ENCODE results near the gene NPHP4.
"Not testable (repeated sequence)": the region's sequence is repeated elsewhere in the genome, so short reads cannot be mapped to it uniquely, and the experiment has no call there.

Gene NPHP4

DNA sequence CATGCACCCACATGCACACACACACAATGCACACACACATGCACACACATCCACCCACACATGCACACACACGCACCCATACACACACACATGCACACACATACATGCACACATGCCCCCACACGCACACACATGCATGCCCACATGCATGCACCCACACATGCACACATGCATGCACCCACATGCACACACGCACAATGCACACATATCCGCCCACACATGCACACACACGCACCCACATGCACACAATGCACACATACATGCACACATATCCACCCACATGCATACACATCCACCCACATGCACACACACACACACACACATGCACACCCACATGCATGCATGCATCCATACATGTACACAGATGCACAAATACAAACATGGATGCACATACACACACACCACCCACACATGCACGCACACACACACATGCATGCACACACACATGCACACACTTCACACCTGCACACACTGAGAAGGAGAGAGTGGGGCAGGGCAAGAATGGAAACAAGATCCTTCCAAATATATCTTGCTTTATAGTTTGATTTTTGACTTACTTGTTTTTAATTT is 123.2 kb downstream of the NPHP4 start:
- no peak for DNase-seq

DNA sequence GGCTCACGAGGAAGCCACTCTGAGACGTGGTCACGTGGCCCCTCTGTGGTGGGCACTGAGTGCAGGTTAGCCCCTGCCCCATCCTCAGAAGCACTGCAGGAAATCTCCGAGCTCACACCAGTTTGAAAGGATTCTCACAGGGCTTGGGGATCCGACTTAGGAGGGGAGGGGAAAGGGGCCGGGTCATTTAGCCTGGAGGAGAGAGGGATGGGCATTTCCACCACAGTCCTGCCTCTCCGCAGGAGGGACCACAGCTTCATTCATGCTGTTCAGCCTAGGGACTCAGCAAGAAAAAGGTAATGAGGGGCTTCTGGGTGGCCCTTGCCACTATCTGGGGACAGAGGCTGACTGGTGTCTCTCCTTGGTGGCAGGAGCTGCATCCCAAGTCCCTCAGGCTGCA is 126.5 kb downstream of the NPHP4 start:
- DNase-seq = no peak

DNA sequence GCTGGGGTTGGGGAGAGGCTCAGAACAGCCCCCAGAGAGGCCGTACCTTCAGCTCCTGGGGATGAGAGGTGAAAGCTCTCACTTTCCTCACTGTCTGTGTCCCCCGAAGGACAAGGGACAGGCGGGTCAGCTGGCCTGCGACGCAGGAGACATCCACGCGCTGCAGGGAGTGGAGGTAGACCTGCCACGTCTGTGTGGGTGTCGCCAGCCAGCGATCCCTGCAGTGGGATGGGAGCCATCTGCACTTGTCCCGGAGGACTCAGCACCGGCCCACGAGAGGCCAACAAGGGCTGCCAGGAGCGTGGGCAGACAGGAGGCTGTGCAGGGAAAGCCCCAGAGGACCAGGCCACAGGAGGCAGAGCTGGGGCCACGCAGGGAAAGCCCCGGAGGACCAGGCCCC is 127.2 kb downstream of the NPHP4 start:
- no peak for DNase-seq

DNA sequence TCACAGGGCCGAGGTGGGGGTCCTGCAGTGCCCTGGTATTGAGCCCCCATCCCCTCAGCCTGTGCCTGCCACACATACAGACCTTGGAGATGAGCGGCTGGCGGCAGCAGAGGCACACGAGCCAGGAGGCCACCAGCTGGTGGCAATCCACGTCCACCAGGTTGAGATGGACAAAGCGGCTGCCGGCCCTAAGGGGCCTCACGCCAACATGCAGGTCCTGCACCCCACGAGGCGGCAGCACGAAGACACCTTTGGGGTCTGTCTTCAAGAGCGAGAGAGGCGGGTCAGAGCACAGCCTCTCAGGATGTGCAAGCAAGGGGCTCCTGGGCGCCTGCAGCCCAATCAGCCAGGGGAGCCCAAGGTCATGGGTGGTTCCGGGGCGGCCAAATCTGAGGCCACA is 128.0 kb downstream of the NPHP4 start:
- DNase-seq = no peak

DNA sequence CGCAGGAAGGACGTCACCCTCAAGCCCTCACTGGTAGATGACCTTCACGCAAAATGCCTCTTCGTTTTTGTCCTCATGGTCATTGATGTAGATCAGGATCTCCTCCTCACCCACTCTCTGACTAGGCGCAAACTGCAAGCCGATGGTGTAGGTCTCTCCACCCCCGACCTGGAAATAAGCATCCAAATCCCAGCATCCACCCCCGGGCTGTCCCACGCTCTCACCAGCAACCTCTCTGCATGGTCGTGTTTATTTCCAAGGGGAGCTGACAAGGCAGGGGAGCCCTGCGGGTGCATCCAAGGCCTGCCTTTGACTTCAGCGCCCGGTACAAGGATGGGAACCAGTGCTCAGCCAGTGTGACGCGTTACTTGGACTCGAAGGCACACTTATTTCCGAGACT is 129.0 kb downstream of the NPHP4 start:
- no peak for DNase-seq

DNA sequence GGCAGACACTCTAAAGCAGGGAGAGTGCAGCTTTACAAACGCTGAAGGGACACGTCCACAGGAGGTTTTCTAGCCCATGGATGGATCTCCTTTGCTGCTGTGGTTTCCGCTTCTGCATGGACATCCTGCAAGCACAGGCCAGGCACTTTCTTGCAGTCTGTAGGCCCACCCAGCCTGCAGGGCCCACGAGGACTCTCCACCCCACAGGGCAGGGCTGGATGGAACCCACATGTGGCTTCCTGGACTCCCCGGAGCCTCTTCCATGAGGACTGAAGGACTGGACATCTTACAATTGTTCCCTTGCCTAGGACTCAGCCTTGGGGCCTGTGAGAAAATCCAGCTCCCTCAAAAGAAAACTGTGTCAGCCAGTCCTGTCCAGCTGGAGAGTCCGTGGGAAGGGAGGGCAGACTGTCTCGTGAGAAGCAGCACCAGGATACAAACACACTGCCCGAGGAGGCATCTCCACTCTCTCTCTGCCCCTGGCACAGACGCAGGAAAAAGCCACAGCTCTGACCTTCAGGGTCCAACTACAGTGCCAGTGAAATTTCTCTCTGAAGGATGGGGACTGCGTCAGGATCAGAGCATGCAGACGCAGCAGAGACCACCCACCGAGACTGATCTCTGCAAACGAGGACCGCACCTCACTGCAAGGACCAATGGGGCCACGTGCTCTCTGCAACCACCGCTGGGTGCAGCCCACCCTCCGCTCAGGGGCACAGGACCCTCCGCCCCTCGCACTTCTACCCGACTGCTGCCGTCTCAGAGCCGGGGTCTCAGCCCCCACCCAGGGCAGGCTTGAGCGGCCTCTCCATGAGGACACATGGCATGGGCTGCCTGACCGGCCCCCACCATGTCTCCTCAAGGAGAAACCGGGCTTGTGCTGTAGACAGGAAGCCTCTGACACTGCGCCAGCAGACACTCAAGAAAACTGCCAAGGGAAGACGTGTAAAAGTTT is 130.1 kb downstream of the NPHP4 start:
- no peak for DNase-seq

DNA sequence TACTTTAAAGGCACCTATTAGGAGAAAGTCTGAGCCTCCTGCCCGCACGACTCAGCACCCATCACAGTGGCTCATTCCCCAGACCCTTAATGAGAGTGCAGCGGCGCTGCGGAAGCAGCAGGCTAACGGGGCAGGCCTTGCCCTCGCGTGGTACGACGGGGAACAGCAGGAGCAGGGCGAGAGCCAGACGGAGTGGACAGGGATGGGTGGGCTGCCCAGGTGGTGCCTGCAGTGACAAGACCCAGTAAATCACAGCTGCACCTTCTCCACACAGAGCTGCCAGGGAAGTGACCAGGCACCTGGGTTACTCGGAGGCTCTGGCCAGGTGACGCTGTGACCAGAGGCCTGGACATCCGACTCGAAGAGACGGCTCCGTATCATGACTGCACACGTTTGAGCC is 131.9 kb downstream of the NPHP4 start:
- DNase-seq = no peak

DNA sequence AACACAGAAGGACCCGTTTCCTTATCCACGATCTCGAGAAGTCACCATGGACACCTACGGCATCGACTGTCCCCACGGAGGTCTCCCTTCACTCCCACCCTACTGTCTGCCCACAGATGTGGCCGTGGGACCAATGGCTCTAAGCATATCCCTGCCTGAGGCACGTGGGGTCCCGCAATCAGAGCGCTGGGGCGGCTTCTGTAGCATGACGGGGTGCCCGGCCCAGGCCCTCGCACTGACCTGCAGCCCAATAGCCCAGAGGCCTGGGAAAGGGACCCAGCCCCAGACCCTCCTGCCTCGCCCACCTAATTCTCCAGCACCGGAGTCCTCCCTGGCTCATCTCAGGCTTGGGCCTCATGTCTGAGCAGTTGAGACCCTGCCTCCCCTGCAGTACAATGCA is 132.5 kb downstream of the NPHP4 start:
- DNase-seq = no peak

DNA sequence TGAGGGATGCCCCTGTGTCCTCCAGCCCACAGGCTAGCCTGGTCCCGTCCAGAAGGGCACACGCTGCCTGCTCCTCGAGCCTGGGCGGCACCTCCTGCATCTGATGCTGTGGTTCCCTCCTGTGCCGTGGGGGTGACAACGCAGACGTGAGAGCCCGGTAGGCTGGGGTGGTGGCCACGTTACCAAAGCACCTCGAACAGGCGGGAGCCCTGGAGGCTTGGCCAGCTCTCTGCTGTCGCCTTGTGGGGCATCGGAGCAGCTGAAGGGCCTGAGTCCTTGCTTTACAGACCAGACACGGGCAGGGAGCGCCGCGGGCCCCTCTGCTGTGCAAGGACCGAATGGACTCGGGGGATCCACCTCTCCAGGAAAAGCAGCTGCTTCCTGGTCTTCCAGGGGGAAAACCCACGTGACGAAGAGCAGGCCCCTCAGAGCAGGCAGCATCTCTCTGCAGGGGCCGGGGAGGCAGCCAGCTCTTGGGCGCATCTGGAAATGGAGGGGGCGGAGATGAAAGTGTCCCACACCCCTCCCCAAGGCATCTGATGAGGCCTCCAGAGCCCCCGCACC is 133.3 kb downstream of the NPHP4 start:
- no peak for DNase-seq

DNA sequence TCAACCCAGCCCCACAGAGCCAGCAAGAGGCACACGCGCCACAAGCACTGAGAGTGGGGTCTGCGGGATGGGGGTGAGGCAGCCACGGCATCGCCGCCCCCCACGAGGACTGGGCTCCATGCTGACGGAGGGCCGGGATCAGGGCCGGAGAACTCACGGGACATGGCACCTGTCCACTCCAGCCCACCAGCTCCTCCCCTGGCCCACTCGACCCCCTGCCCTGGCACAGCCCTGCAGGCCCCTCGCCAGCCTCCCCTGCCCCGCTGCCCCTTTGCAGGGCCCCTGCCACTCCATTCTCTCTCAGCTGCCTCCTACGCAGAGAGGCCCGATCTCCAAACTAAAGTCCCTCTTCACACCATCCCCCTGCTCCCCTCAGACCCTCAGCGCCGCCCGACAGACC is 134.0 kb downstream of the NPHP4 start:
- no peak for DNase-seq

DNA sequence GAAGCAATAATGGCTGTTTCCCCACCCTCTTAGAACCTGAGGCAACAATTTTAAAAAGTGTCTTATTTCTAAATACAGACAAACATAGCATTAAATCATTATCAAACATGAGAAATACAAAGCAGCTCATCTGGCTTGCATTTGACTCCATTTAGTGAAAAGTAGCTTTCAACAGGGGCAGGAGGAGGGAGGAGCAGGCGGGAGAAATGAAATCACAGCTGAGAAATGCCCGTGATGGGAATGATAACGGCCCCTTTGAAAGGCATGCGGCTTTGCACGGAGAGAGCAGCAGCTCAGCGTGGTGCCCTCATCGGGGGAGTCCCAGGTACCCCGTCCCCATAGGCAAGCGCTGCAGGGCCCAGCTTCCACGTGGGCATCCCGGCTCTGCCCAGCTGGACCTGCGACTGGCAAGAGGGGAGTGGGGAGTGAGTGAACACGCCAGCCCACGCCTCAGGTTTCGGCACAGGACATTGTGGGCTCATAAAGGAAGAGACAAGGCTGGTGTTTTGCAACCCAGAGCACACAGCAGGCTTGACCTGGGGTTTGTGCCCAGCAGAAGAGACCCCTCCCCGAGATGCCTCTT is 134.6 kb downstream of the NPHP4 start:
- DNase-seq = no peak

DNA sequence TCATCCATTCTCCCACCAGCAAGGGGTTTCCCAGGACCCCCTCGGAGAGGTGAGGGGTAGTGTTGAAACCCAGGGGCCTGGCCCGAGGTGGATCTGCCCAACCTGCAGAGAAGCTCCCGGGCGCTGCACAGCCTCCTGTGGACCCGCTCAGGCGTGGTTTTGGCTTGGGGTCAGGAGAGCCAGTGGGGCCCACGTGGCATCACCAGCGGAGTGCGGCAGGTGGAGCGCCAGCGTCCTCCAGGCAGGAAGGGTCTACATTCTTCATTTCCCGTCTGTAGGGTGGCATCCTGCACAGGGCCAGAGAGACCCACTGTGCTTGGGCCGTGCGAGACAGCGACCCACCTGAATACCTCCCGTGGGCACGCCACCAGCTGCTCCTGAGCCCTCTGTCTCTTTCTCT is 135.2 kb downstream of the NPHP4 start:
- DNase-seq = no peak

DNA sequence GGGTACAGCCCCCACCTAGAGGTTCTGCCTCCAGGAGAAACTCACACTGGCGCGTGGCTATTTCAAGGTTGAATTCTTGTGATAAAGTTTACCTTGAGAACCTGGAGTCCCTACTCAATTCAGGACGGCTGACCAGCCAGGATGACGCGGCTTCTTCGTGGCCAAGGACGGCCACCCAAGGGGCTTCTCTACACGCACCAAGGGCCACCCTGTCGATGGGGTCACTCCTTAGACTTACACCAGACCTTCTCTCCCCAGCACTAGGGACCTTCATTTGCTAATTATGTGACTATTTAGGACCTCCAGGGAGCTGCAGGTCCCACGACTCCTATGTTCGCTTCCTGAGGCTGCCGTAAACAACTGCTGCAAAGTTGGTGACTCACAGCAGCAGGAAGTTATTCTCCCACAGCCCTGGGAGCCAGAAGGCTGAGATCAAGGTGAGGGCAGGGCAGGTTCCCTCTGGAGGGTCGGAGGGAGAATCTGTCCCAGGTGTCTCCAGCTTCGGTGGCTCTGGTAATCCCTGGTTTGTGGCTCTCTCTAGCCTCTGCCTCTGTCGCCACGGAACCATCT is 135.9 kb downstream of the NPHP4 start:
- DNase-seq = no peak

DNA sequence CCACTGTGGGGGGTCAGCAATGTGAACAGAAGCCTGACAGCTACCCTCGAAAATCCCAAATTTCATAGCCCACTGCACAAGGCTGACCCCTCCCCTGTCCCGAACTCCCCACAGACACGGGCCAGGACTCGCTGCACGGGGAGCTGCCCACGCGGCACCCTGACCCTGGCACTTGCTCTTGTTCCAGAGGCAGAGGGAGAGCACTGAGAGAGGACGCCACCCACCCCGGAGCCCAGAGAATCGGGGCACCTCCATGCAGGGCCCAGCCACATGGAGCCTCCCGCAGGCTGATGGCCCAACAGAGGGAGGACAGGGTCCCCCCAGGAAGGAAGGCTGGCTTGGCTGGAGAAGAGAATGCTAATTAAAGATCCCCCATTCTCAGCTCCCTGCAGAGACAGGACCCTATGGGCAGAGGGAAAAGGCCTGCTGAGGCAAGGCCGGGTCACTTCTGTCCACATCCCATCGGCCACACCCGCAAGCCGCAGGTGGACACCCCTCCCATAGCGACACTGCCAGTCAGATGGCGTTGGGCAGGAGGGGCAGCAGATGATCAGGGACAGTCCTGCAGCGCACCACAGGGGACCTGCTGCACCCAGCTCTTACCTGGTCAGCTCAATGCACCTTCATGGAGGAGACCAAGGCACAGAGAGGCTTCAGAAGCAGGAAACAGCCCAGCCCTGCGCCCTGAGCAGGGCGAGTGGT is 136.9 kb downstream of the NPHP4 start:
- no peak for DNase-seq

DNA sequence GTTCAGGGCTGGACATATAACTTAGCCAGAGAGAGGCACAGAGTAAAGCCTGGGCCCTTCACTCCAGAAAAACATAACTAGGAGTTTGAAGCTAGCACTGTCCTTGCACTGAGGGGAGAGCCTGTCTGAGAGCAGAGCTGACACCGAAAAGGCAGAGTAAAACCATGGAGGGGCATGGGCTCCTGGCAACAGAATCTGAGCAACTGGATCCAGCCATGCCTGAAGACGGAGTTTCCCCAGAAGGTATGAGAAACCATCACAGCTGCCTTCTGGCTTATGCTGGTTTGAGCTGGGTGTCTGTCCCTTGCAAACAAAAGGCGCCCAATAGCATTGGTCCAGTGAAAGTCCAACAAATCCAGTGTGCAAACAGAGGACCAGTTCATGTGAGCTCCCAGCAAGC is 137.5 kb downstream of the NPHP4 start:
- DNase-seq = no peak

DNA sequence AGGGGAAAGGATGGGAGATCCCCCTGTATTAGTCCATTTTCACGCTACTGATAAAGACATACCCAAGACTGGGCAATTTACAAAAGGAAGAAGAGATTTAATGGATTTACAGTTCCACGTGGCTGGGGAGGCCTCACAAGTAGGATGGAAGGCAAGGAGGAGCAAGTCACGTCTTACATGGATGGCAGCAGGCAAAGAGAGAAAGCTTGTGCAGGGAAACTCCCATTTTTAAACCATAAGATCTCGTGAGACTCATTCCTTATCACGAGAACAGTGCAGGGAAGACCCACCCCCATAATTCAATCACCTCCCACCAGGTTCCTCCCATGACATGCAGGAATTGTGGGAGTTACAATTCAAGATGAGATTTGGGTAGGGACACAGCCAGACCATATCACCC is 138.4 kb downstream of the NPHP4 start:
- not testable (repeated sequence) for DNase-seq

DNA sequence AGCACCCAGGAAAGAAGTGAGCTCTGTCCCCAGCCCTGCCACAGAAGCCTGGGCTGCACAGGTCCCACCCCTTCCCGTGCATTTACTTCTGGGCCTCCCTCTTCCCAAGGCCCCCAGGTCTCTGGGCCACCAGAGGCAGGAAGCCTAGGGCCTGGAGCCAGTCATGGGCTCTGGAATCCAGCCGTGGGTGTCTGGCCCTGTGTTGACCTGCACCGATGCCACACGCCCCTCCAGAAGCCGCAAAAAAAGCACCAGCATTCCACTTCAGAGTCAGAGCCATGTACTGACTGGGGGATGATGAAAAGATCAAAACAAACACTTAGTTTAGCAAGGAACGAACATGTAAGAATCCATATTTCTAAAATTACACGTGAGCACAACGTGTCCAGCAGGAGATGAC is 141.7 kb downstream of the NPHP4 start:
- no peak for DNase-seq

DNA sequence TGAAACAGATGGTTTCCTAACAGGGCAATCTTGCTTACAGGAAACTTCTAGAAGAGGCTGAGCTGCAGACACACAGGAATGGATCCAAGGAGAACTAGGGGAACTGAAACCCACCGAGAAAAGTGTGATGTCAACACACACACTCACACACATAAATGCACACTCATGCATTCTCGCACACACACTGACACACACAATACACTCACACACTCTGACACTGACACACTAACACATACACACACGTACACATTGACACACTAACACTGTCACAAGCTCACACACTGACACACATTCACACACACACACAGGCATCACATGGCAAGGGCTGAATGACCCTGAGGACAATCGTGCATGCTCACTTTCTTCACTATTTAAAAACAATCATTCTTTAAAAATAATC is 142.7 kb downstream of the NPHP4 start:
- no peak for DNase-seq

DNA sequence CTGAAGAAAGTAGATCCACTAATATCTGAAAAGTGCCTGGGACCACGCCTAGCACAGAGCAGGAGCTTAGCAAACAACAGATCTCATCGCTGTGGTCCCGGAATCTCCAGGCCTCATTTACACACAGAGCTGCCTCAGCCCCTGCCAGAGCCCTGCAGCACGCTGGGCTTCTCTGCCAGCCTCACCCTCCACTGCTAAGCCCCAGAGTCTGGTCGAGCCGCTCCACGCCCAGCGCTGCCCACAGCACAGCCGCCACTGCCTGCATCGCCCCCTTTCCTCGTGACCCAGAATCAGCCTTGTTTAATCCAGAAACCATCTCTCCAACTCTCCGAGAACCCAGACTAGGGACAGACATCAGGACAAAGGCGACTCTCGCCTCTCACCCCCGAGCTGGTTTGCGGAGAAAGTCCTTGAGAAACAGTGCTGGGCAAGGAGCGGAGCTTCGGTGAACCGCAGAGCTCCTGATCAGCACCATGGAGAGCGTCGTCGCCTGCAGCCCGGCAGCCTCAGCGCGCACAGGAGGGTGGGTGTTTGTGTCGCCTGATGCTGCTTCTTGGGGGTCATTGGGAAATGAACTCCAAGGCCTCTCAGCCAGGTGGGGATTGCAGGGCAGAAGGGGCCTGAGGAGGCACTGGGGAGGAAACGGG is 145.1 kb downstream of the NPHP4 start:
- no peak for DNase-seq

DNA sequence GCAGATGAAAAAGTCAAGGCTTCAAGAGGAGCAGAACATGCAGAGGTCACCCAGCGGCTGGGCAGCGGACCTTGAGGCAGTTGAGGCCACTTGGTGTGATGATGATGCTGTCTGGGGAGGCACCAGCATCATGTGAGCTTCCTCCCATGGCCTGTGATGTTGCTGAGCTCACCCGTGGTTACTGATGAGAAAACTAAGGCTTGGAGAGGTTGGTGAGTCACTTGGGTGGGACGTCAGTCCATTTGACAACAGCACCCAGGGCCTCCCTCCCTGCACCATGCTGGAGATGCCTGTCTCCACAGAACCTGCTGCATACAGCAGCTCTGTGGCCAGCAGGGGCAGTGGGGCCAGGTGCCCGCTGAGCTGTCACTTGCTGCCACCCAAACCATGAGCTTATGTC is 146.8 kb downstream of the NPHP4 start:
- DNase-seq = no peak

DNA sequence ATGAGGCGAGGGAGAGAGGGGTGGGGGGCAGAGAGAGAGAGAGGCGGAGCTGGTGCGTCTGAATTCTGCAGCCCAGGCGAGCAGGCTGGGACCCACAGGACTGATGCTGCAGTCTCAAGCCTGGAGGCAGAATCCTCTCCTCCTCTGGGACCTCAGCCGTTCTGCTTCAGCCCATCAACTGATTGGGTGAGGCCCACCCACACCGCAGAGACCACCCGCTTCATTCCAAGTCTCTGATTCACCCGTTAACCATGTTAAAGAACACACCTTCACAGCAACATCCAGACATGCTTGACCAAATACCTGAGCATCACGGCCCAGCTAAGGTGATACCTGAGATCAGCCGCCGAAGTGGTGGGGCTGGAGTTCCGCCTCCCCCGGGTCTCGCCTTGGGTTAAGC is 147.8 kb downstream of the NPHP4 start:
- DNase-seq = no peak

DNA sequence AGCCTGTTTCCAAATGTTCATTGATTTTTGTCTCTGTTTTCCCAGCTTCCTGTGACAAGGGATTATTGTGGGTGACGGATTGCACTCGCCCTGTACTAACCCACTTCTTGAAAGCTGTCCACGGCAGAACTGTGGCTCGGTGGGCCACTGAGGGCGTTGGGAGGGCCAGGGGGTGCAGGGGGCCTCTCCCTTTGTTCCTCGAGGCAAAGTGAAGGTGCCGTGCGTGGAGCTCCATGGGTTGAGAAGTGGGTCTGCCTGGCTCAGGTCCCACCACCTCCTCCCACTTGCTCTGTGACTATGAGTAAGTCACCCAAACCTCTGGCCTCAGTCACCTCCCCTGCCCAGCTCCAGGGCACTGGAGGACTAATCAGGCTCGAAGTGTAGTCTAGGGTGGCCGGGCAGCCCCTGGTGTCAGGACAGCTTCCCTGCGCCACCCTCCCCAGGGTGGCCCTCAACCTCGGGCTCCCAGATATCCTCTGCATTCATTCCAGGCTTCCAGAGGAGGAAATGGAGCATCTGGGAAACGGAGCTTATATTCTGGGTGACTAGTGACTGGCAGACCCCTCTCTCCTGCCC is 148.6 kb downstream of the NPHP4 start:
- no peak for DNase-seq
